ENCODE data around the gene AGBL3. TPM values are rescaled to one million over a fixed set of nuclear protein-coding genes. Genes with fewer than 3 reads are reported as not detected.
"Not testable (repeated sequence)": the region's sequence is repeated elsewhere in the genome, so short reads cannot be mapped to it uniquely, and the experiment has no call there.

The AGBL3 gene
- total RNA-seq, 4 donors from 2014 or later: 0.69 to 2.8 (median 0.92) TPM

- DNase-seq (ENCODE audit: low spot score in 2 of 2): no peak
- 91 to 93% methylated on average over 1 of the region's 1 CpG for WGBS, 2 donors
- intact Hi-C loops (cut with DNase I; ENCODE audit: low total_unique reads): no loop called here
- TF ChIP-seq POLR2A (IDR thresholded peaks at IDR 0.05): no peak
- TF ChIP-seq CTCF (IDR thresholded peaks at IDR 0.05): no peak
- no peak overlapping the region for H3K4me3 ChIP-seq (ENCODE audit: low read depth, poor library complexity, severe bottlenecking)
These were observed 128.3 kb downstream of the AGBL3 start for GRCh38 chr7:135114622-135115021.

DNA sequence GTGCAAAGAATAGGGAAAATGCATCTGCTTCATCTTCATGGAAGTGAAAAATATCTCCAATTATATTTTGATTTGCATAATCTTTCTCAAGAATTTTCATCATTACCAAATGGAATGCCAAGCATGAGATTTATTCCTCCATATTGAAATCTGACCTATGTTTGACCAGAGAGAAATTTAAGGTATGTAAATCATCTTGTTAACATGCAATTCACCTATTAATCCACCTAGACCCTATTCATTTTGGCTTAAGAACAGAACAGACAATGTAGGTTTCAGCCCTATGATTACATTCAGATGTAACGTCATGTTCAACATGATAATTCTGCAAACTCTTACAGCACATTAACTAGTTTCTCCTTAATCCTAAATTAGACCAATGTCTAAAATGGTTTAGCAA, 130.8 kb downstream of the AGBL3 start:
- H3K4me3 ChIP-seq (ENCODE audit: low read depth, poor library complexity, severe bottlenecking): no peak overlapping the region
- intact Hi-C loops (cut with DNase I; ENCODE audit: low total_unique reads): no loop called here
- no peak for DNase-seq (ENCODE audit: low spot score in 2 of 2)
- no peak for TF ChIP-seq POLR2A (IDR thresholded peaks at IDR 0.05)
- TF ChIP-seq CTCF (IDR thresholded peaks at IDR 0.05): no peak
- WGBS, 2 donors: 93 to 94% methylated on average over 1 of the region's 1 CpG

- no peak overlapping the region for H3K4me3 ChIP-seq (ENCODE audit: low read depth, poor library complexity, severe bottlenecking)
- TF ChIP-seq CTCF (IDR thresholded peaks at IDR 0.05): no peak
- TF ChIP-seq POLR2A (IDR thresholded peaks at IDR 0.05): no peak
- intact Hi-C loops (cut with DNase I; ENCODE audit: low total_unique reads): no loop called here
- no peak for DNase-seq (ENCODE audit: low spot score in 2 of 2)
- 72 to 89% methylated on average over 6 of the region's 6 CpGs for WGBS, 2 donors
These were observed 135.6 kb downstream of the AGBL3 start for GRCh38 chr7:135121868-135122267.

DNA sequence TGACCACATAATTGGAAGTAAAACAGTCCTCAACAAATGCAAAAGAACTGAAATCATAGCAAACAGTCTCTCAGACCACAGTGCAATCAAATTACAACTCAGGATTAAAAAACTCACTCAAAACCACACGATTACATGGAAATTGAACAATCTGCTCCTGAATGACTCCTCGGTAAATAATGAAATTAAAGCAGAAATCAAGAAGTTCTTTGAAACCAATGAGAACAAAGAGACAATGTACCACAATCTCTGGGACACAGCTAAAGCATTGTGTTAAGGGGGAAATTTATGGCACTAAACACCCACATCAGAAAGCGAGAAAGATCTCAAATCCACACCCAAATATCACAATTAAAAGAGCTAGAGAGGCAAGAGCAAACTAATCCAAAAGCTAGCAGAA, 138.3 kb downstream of the AGBL3 start:
- H3K4me3 ChIP-seq (ENCODE audit: low read depth, poor library complexity, severe bottlenecking); DNase-seq (ENCODE audit: low spot score in 2 of 2); intact Hi-C loops (cut with DNase I; ENCODE audit: low total_unique reads): not testable (repeated sequence)
- 83 to 85% methylated on average over 3 of the region's 3 CpGs for WGBS, 2 donors

GRCh38 chr7:135128931-135129330, 142.6 kb downstream of the AGBL3 start:
- intact Hi-C loops (cut with DNase I; ENCODE audit: low total_unique reads): no loop called here
- H3K4me3 ChIP-seq (ENCODE audit: low read depth, poor library complexity, severe bottlenecking): no peak overlapping the region
- no peak for DNase-seq (ENCODE audit: low spot score in 2 of 2)
- WGBS, 2 donors: 86% methylated on average over 1 of the region's 1 CpG
- TF ChIP-seq CTCF (IDR thresholded peaks at IDR 0.05): no peak
- TF ChIP-seq POLR2A (IDR thresholded peaks at IDR 0.05): no peak

- no peak for DNase-seq (ENCODE audit: low spot score in 2 of 2)
- intact Hi-C loops (cut with DNase I; ENCODE audit: low total_unique reads): no loop called here
- no peak overlapping the region for H3K4me3 ChIP-seq (ENCODE audit: low read depth, poor library complexity, severe bottlenecking)
- TF ChIP-seq POLR2A (IDR thresholded peaks at IDR 0.05) (no peak), CTCF (IDR thresholded peaks at IDR 0.05) (no peak)
These were observed 143.3 kb downstream of the AGBL3 start for GRCh38 chr7:135129579-135129978.
